ELR (cell line): ENCODE measurements around the gene PXMP2.

Experiments
- DNase-seq: peaks from one replicate; pipeline ENCODE4 v3.0.0-alpha.2; 2015; ENCODE audit warnings: low read depth

Gene PXMP2

DNA sequence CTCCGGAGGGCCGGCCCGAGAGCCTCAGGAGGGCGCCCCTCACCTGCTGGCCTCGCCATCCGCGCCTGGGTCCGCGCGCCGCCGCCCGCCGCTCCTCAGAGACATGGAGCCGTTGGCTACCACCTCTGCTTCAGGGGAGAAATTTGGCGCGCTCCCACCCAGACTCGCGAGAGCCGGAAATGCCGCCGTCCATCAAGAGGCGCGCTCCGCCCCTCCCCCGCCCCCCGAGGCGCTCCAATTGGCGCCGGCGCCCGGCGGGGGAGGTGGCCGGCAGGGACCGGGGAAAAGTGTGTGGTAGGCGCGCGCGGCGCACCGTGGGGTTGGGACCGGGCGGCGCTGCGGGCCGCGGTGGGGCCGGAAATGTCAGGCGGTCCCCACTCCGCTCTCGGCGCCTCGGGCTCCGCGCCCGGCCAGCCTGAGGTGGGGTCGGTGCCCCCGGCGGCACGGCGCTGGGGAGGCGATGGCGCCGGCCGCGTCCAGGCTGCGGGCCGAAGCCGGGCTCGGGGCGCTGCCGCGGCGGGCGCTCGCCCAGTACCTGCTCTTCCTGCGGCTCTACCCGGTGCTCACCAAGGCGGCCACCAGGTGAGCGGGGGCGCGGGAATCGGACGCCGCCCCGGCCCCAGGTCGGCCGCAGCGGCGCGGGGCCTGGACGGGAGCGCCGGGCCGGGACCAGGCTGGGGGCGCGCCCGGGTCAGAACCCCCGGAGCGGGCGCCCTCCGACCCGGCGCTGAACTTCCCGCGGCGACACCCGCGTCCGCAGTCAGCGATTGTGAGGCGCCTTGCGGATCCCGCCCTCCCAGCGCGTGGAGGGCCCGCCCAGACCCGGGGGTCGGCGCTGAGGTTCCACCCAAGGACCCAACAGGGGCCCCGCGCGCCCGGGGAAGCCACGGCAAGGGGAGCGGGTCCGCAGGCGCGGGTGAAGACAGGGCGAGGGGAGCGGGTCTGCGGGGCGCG, at the start of gene PXMP2, which contains the start of gene POLE:
TSS of gene PXMP2 (plus strand) at position 377 of the 954 bp plus-strand sequence. CDS start at position 461, 84 bp downstream.
TSS of gene POLE (minus strand) at position 132 of the 954 bp plus-strand sequence. CDS start at position 105, 27 bp downstream.
- DNase-seq: peak; percentile 96

DNA sequence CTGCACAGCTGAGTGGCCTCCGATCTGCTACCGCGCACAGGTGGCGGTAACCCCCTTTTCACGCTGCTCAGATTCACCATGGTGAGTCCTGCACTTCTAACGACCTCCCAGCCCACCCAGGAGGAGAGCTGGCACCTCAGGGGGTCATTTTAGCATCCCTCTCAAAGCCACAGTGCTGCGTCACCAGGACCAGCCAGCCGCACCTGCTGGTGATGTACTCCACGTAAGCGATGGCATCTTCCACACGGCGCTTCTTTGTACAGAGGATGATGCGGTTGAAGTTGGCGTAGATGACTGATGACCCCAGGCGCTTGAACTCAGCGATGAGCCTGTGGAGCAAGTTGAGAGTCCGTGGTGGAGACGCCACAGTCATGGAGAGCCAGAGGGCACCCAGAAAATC, 49.6 kb upstream of the PXMP2 start:
- DNase-seq: no peak

DNA sequence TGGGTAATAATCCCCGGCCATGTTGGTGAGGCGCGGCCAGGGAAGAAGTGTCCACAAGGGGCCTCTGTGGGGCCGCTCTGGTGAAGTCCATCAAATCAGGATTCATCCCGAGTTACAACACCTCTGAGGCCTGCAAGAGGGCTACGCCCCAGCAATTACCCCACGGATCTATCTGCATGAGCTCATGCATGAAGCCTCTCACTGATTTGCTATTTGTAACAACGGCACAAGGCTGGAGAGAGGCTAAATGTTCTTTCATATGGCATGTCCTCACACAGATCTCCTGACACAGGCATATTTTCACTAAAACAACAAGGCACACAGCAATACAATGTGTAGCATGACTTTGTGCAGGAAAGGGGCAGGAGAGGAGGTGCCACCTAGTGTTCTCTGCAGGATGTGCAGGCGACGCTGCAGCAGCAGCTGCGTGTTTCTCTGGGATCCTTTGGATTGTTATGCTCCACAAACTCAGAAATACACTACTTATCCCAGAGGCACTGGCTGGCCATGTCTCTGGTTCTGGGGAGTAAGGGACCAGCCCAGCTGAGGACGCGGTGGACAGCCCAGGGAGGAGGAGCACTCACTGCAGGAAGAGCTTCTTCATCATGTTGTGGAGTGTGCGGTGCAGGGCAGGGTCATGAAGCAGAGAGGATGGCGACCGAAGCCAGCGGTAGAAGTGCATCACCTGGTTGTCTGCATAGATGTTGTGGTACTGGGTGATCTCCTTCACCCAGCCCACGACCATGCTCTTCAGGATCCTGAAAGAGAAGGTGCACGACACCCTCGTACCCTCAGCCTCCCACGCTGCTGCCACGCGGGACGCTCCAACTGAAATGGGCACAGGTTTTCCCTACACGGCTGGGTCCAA, 48.6 kb upstream of the PXMP2 start:
- peak; percentile 50 for DNase-seq

DNA sequence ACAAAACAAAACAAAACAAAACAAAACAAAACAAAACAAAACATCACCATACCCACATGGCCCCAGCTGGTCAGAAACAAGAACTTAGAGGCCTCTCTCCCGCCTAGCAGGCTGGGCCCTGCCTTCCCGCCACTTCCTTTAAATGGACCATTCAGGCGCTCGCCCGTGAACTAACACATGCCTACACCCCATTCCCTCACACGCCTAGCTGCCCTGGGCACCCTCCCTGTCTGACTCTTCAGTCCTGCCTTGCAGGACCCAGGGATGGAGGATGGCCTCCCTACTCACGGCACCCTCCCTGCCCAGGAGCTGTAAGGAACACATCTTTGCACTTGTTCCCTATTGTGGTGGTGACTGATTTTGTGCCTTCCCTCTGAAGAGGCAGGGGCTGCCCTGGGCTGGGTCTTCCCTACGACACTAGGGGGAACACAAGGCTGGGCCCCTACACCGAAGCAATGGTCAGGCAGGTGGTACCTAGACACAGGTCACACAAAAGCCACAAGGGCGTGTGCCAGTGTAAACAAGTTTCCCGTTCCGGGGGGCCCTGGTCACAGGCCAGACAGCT, 47.3 kb upstream of the PXMP2 start:
- no peak for DNase-seq

DNA sequence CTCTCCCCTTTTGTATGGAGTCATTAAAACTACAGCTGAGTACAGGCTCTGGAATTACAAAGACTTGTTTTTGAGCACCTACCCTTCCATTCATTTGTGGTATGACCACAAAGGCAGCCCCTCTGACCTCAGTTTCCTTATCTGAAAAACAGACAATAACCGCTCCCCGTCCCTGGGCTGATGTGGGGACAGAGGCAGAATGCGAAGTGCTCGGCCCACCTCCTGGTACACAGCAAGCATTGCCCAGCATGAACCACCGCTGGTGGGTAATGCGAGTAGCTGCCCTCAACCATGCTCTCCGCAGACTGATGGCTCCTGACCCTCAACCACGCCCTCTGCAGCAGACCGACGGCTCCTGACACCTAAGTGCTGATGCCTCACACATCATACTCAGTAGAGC, 46.5 kb upstream of the PXMP2 start:
- no peak for DNase-seq

DNA sequence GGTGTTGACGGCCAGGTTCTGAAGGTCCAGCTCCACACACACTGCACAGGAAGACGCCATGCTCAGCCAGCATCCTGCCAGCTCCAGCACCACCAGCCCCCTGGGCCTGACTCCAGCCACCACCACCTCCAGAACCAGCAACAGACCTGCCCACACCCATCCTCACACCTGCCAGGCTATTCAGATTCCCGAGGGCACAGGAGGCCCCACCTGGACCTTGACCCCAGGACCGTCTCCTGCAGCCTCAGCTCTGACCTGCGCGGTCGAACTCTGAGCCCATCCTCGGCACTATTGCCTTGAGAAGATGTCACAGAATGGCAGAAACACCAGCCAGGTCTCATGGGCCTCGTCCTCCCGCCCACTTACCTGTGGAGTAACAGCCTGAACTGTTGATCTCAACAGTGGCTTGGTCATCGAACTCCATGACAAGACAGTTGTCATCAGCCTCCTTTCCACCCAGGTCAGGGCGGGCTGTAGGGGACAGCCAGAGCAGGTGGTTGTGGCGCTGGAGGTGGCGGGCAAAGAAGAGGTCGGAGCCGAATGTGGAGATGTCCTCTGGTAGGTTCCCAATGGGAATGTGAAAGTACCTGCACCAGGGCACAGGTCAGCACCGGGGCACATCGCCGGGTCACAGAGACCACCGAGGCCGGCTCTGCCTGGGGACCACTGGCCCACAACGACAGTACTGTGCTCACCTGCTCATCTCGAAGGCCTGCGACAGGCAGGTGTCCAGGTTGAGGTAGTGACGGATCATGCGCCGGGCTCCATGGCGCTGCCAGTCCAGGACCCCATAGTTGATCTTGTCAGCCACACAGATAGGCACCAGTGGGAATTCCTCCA, 45.4 kb upstream of the PXMP2 start:
- no peak for DNase-seq

DNA sequence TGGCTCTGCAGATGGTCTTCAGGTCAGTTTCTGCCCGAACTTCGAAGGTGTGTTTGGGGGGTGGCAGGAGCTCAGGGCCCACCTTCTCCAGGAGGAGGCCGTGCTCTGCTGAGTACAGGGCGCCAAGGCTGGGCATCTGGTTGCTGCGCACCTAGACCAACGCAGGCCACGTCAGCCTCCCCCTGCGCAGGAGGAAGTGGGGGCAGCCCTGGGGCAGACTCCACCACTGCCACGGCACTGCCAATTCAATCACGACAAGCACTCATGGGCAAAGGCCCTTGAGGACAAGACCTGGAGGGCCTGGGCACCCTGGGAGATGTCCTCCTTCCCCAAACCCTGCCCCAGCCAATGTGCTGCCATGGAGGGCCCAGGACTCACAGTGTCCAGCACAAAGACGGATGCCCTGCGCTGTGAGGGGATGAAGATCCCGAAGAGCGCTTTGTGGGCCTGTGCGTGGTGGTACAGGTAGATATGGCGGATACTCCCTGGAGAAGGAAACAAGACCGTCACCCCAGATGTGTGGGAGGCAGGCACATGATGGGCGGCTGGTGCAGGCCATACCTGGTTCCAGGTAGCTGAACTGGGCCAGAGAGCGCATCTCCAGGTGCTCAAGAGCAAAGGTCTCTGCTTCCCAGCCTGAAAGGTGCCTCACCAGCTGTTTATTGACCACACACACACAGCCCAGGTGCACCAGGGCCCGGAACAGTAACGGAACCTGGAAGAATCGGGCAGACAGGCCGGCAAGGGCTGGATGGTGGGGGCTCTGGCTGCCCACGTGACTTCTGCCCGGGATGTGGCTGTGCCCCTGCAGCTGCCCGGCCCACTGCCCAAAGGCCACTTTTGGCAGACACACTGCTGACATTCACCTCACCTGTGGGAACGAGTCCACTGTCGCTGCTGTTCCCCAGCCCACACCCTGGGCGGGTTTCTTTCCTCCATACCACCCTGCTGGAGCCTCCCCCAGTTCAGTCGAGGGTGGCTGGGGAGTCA, 44.2 kb upstream of the PXMP2 start:
- DNase-seq: no peak

DNA sequence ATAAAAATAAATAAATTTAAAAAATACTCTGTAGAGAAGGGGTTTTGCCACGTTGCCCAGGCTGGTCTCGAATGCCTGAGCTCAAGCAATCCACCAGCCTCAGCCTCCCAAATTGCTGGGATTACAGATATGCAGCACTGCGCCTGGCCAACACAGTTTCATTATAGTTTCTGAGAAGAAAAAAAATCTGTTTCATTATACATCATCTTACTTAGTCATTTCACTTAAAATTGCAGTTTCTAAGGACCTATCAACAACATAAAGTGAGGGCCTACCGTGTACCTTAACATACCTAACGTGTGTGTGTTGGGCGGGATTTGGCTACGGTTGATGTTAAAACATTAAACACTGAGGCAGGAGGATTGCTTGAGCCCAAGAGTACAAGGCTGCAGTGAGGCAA, 40.5 kb upstream of the PXMP2 start:
- DNase-seq: no peak

DNA sequence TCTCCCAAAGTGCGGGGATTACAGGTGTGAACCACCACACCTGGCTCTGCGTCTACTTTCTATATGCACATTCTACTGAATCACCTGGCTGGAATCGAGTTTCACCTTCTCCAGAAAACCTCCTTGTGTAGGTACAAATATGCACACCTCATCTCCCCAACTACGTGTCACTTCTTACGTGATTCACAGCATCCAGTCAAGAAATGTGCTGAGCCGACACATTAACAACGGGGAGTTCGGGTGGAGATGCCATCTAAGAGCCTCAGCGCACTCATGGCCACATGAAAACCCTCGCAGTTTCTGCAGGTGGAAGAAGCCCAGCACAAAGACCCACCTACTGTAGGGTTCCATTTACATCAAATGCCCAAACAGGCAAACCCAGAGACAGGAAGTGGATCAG, 39.5 kb upstream of the PXMP2 start:
- no peak for DNase-seq

DNA sequence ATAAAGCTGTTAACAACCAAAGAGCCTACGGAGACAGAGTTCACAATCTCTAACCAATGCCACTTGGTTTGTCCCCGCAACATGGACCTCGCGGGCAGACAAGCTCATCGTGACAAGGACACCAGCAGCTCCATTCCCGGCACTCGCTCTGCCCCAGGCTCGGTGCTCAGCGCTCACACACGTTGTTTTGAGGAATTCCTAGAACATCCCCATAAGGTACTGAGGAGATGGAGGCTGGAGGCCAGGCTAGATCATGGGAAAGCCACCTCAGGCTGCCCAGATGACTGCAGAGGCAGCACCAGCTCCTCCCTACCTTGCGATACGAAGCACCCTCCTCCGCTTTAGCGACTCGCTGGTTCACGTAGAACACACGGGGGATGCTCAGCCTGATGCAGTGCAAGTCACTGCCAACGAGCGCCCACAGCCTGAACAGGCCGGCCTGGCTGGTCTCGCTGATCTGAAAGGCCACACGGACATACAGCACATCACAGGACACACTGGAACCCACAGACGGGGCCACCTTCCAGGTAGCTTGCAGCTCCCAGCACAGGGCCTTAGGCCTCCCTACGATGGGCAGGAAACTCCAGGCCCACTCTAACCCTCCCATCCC, 38.7 kb upstream of the PXMP2 start:
- DNase-seq: no peak

DNA sequence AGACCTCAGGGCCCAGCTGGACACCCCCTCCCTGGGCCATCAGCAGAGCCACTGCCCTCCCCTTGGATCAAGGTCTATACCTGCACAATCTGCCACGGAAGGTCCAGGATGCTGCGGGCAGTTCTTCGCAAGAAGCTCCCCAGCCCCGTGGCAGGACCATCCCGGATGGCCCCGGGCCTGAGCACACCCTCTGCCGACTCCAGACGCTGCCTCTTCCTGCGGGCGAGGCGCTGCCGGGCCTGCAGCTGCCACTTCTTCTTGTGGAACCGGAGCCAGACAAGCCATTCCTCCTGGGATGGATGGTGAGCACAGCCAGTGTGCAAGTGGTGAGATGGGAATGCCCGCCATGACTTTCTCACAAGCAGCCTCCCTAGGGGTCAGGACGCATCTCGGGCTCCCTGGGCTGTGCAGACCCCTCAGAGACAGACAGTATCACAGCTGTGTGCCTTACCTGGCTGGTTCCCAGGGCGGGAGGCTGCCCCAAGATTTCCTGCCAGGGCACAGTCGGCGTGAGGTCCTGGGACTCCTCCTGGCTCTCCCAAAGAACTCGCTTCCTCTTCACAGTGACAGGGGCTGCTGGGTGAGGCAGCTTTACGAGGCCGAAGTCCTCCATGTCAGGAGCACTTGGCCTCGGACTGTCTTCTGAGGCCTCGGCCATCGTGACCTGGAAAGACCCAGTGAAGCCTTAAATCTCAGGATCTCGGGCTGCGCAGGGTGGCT, 38.0 kb upstream of the PXMP2 start:
- no peak for DNase-seq

DNA sequence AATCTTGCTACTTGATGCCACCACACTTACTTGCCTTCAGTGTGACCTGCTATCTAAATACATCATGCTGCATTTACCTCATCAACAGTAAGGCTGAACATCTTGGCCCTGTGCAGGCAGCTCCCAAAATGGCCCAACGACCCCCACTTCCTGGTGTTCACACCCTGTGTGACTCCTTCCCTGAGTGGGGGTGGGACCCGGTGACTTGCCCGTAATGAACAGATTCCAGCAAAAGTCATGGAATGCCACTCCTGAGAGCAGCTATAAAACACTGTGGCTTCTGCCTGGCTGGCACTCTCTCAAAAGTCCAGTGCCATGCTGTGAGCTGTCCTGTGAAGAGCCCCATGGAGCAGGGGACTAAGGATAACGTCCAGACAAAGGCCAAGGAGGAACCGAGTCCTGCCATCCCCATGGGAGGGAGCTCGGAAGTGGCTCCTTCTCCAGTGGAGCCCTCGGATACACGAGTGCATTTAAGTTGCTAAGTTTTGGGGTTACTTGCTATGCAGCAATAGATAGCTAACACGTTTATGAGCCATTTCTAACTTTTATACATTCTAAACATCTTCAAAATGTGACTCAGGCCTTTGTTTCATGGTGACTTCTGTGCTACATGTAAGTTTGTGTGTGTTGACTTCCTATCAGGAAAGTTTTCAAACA, 35.8 kb upstream of the PXMP2 start:
- DNase-seq: no peak

DNA sequence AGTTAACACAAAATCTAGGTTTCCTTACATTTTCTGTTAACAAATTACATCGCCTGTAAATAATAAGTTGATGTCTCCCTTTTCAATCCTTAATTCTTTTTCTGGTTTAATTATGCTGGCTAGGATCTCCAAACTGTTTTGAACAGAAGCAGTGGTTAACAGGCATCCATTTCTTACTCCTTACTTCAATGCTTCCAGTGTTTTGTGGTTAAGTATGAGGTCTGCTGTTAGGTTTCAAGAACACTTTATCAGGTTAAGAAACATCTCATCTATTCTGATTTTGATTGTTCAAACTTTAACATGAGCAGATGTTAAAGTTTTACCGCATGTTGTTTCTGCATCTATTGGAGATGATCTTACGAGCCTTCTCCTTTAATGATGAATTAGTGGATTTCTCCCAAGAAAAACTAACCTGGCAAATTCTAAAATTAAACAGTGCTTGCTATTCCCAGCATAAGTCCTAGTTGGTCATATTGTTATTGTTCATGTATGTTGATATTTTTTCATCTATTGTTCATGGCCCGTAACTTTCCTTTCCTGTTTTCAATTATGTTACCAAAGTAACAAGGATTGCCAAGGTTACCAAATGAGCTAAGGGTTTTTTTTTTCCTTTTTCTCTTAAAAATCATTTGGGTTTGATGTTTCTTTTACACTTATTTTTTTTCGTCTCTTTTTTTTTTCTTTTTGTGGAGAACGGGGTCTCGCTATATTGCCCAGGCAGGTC, 33.7 kb upstream of the PXMP2 start:
- DNase-seq: no peak

DNA sequence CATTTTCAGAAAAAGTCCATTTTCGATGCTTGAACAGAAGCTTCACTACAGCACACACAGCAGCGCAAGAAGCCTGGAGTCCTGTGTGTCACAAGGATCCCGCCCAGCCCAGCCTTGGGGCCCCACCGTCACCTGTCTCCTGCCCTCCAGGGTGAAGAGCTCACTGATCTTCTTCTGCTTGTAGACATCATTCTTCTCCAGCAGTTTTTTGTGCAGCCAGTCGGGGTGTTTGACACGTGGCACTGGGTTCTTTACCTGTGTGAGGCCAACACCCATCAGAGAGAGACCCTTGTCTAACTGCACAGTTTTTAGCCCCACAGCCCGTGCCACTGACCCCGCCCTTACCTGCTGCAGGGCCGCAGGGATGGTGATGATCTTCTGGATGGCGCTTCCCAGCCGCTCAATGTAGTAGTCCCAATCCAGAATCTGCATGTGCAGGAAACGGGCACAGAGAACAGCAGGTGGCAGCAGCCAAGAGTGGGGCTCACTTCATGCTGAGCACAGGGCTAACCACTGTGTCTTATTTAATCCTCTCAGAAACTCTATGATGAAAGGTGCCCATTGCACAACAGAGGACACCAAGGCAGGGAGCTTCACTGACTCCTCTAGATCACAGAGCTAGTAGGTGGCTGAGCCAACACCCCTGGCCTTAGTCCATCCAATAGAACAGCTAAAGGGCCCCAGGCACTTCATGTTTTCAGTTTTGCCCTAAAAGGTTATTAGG, 30.2 kb upstream of the PXMP2 start:
- no peak for DNase-seq

DNA sequence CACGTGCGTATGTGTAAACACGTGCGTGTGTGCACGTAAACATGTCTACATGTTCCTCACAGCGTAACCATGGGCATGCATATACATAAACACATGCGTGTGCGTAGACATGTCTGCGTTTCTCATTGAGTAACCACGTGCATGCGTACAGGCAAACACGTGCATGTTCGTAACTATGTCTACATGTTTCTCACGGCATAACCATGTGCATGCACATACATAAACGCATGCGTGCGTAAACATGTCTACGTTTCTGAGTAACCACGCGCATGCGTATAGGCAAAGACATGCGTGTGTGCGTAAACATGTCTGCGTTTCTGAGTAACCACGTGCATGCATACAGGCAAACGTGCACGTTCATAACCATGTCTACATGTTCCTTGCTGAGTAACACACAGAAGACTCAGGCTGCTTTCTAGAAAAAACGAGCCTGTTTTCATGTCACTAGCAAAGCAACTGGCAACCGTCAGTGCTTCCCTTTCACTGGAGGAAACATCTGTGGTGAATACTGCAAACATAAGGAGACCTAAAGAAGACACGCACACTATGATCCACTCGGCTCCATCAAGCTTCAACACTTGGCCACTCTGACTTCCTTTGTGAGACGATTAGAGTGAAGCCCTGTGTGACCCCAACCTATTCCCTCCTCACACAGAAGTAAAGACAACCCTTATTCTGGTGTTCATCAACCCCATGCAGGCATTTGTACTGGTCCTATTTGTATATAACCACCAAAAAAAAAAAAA, 29.1 kb upstream of the PXMP2 start:
- DNase-seq: no peak

DNA sequence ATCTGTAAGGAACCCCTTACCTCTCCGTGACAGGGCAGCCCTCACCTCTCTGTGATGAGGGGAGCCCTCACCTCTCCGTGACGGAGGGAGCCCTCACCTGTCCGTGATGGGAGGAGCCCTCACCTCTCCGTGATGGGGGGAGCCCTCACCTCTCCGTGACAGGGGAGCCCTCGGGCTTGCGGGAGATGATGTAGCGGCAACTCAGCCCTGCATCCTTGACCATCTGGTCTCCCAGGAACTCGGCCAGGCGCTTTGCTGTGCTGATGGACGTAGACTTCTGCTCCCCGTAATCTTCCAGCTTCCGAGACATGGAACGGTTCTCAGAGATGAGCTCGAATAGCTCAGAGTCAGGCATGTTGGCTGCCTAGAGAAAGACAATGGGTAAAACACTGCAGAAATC, 28.2 kb upstream of the PXMP2 start:
- DNase-seq: no peak

DNA sequence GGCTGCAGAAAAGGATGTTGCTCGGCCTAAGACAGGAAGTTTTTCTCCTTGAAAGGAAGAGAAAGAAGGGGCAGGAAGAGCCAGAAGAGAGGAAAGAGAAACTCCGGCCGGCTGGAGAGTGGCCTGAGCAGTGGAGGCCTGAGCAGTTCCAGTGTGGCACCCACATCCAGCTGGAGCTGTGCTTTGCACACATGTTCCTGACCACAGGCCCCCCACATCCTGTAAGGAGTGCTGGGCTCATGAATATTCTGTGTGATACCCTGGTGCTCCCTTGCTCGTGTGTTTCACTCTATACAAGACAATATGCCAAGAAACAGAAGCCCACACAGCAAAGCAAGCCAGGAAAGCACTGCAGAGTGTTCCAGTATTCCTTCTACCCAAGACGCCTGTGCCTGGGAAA, 27.3 kb upstream of the PXMP2 start:
- DNase-seq: no peak
